ENCODE results near the gene ABCC6. TPM values are rescaled to one million over a fixed set of nuclear protein-coding genes. Genes with fewer than 3 reads are reported as not detected.
A peak's percentile ranks its signal among the peaks of the same experiment; 100 is the strongest.

The ABCC6 gene
- total RNA-seq, 4 donors from 2014 or later = 0.29 TPM; not detected in 3

DNA sequence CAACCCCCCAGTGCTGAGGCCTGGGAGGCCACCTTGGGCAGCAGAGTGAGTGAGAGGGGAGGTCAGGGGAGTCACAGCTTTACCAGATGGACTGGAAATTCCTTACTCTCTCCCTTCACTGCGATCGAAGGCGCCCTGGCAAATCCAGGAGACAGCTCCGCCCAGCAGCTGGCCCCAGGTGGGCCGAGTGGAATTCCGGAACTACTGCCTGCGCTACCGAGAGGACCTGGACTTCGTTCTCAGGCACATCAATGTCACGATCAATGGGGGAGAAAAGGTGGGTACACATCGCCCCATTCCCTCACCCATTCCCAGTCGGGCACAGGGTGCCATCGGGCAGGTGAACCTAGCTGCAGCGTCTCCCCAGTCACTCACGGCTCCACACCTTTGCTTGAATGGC, 91.6 kb downstream of the ABCC6 start:
- Histone ChIP-seq H3K27ac (no peak overlapping the region), H3K36me3 (peaks cover 15 to 97% (median 51%) of the 10 kb centered on the region in 3 donors), H3K4me3 (no peak overlapping the region), H3K4me1 (peaks cover 0 to 4% (median 0%) of the 10 kb centered on the region in 3 donors), H3K9me3 (no peaks in the 10 kb centered on the region), H3K27me3 (no peaks in the 10 kb centered on the region)
- 82 to 97% methylated on average over 5 to 7 of the region's 15 CpGs for WGBS, 2 donors
- DNase-seq = no peak
- intact Hi-C loops (cut with DNase I) = no loop called here
- TF ChIP-seq, protein P1, sequence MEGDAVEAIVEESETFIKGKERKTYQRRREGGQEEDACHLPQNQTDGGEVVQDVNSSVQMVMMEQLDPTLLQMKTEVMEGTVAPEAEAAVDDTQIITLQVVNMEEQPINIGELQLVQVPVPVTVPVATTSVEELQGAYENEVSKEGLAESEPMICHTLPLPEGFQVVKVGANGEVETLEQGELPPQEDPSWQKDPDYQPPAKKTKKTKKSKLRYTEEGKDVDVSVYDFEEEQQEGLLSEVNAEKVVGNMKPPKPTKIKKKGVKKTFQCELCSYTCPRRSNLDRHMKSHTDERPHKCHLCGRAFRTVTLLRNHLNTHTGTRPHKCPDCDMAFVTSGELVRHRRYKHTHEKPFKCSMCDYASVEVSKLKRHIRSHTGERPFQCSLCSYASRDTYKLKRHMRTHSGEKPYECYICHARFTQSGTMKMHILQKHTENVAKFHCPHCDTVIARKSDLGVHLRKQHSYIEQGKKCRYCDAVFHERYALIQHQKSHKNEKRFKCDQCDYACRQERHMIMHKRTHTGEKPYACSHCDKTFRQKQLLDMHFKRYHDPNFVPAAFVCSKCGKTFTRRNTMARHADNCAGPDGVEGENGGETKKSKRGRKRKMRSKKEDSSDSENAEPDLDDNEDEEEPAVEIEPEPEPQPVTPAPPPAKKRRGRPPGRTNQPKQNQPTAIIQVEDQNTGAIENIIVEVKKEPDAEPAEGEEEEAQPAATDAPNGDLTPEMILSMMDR (IDR thresholded peaks at IDR 0.05) = no peak
- no peak for TF ChIP-seq POLR2A (IDR thresholded peaks at IDR 0.05)

DNA sequence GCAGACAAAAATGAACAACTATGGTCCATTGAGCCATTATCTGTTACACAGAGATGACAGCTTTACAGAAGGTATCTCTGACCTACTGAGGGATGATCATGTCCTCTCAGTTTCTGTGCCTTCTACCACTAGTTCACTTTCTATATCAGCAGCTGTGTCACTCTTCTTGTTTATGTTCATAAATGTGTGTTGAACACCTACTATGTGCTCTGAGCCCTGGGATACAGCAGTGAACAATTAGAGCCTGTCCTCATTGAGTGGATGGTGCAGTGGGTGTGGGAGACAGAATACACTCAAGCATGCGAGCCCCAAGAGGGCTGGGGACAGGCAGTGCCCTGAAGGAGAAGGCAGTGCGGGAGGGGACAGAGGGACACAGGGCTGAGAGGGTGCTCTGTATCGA, 92.1 kb downstream of the ABCC6 start:
- H3K4me3 ChIP-seq = no peak overlapping the region
- intact Hi-C loops (cut with DNase I) = no loop called here
- H3K4me1 ChIP-seq = peaks cover 0 to 4% (median 0%) of the 10 kb centered on the region in 3 donors
- TF ChIP-seq, protein P1 (IDR thresholded peaks at IDR 0.05) = no peak
- no peak for TF ChIP-seq POLR2A (IDR thresholded peaks at IDR 0.05)
- no peaks in the 10 kb centered on the region for H3K9me3 ChIP-seq
- H3K27ac ChIP-seq = no peak overlapping the region
- peaks cover 11 to 97% (median 47%) of the 10 kb centered on the region in 3 donors for H3K36me3 ChIP-seq
- no peak for DNase-seq
- WGBS, 2 donors = 100% methylated on average over 2 to 3 of the region's 3 CpGs
- no peaks in the 10 kb centered on the region for H3K27me3 ChIP-seq

GRCh38 chr16:16127469-16128116, 95.7 kb downstream of the ABCC6 start:
- no peaks in the 10 kb centered on the region for H3K27me3 ChIP-seq
- TF ChIP-seq, protein P1 (IDR thresholded peaks at IDR 0.05) = peak; percentile 69 to 94 (median 89)
- TF ChIP-seq POLR2A (IDR thresholded peaks at IDR 0.05) = no peak
- intact Hi-C loops (cut with DNase I) = loop anchor here (5.0 kb wide), 1 partner anchor 255 kb away; no protein-coding TSS in a partner anchor
- peaks cover 0 to 9% (median 7%) of the 10 kb centered on the region in 3 donors for H3K9me3 ChIP-seq
- no peak overlapping the region for H3K4me3 ChIP-seq
- H3K27ac ChIP-seq = peak overlapping the region in 3 of 4 donors; percentile 56 to 75 (median 69)
- H3K4me1 ChIP-seq = peaks cover 0 to 4% (median 0%) of the 10 kb centered on the region in 3 donors
- H3K36me3 ChIP-seq = peaks cover 20 to 97% (median 27%) of the 10 kb centered on the region in 3 donors
- WGBS, 2 donors = 33 to 39% methylated on average over 10 to 11 of the region's 11 CpGs
- no peak for DNase-seq

GRCh38 chr16:16126896-16127295, 96.4 kb downstream of the ABCC6 start:
- no peak overlapping the region for H3K4me3 ChIP-seq
- H3K27me3 ChIP-seq = no peaks in the 10 kb centered on the region
- no peak for DNase-seq
- H3K36me3 ChIP-seq = peaks cover 26 to 99% (median 28%) of the 10 kb centered on the region in 3 donors
- no peak for TF ChIP-seq POLR2A (IDR thresholded peaks at IDR 0.05)
- TF ChIP-seq, protein P1 (IDR thresholded peaks at IDR 0.05) = no peak
- peaks cover 0 to 9% (median 7%) of the 10 kb centered on the region in 3 donors for H3K9me3 ChIP-seq
- H3K27ac ChIP-seq = peak overlapping the region in 3 of 4 donors; percentile 56 to 75 (median 69)
- intact Hi-C loops (cut with DNase I) = loop anchor here (5.0 kb wide), 1 partner anchor 255 kb away; no protein-coding TSS in a partner anchor
- peaks cover 0 to 4% (median 0%) of the 10 kb centered on the region in 3 donors for H3K4me1 ChIP-seq
- 72 to 80% methylated on average over 10 of the region's 10 CpGs for WGBS, 2 donors

- intact Hi-C loops (cut with DNase I) = loop anchor here (5.0 kb wide), 1 partner anchor 253 kb away; no protein-coding TSS in a partner anchor
- Histone ChIP-seq H3K27ac (peak overlapping the region in 2 of 4 donors; percentile 47 to 69), H3K4me3 (no peak overlapping the region), H3K36me3 (peaks cover 19 to 99% (median 24%) of the 10 kb centered on the region in 3 donors), H3K27me3 (no peaks in the 10 kb centered on the region), H3K4me1 (peaks cover 0 to 12% (median 0%) of the 10 kb centered on the region in 3 donors), H3K9me3 (peaks cover 0 to 9% (median 7%) of the 10 kb centered on the region in 3 donors)
- no peak for DNase-seq
- 89 to 92% methylated on average over 3 of the region's 3 CpGs for WGBS, 2 donors
- TF ChIP-seq POLR2A (IDR thresholded peaks at IDR 0.05) = no peak
- TF ChIP-seq, protein P1 (IDR thresholded peaks at IDR 0.05) = no peak
Measured at GRCh38 chr16:16124974-16125373, 98.3 kb downstream of the ABCC6 start.

Measured in esophagus squamous epithelium (tissue), 5 donors.